GM12878 (cell line): ENCODE data around the gene FOXK1. TPM values are rescaled to one million over a fixed set of nuclear protein-coding genes. Genes with fewer than 3 reads are reported as not detected.

Source experiments
- ATAC-seq: fragments of 200-7000 bp; cut with Tn5 transposase; 3 replicates; pipeline ENCODE4 v1.9.1; 2020; ENCODE audit warnings: mild to moderate bottlenecking, moderate library complexity
- BruUV-seq: library from RNA; stranded (reverse); fragments of 400-500 nt; replicated peaks from 2 replicates; lab custom pipeline; 2021; lab: Mats Ljungman, UMichigan
- CTCF ChIA-PET: fragments of 300-600 bp; sonication (Branson Sonifier 250); formaldehyde crosslinking; extraction: SDS; loops from one replicate; lab custom pipeline; 2021; ENCODE audit warnings: inconsistent platforms; lab: Yijun Ruan, JAX
- POLR2A ChIA-PET: fragments of 350-600 bp; formaldehyde crosslinking; extraction: SDS; loops from one replicate; lab custom pipeline; 2021; ENCODE audit warnings: inconsistent platforms; lab: Charles Lee
- RAD21 ChIA-PET: fragments of 300-600 bp; sonication (Branson Sonifier 250); formaldehyde crosslinking; loops from one replicate; lab custom pipeline; 2023; ENCODE audit warnings: antibody characterized with exemption; ENCODE audit not compliant: unreplicated experiment; lab: Charles Lee
- SMC1A ChIA-PET: fragments of 300-600 bp; sonication (Branson Sonifier 250); formaldehyde crosslinking; loops from one replicate; lab custom pipeline; 2023; ENCODE audit not compliant: unreplicated experiment, uncharacterized antibody; lab: Charles Lee
- DNase-seq: peaks from one replicate; pipeline ENCODE4 v3.0.0-alpha.2; 2011; ENCODE audit warnings: low read depth, low spot score
- FAIRE-seq: peaks from 3 replicates; lab custom pipeline; 2011; peaks lifted over from hg19 to GRCh38; lab: Jason Lieb, UNC
- H2AFZ ChIP-seq: 2 replicates; pipeline ENCODE4 v1.6.0; 2011; ENCODE audit warnings: low read depth, low read length, control low read depth; ENCODE audit not compliant: control insufficient read depth
- H3K27ac ChIP-seq: 2 replicates; pipeline ENCODE4 v1.5.1; 2011; ENCODE audit warnings: control low read depth; ENCODE audit not compliant: control insufficient read depth, insufficient read depth
- H3K27me3 ChIP-seq, 2 experiments: replicated peaks in 1 of 2; 2 replicates each; pipeline versions ENCODE4 v1.6.0 to v1.6.1; 2011; ENCODE audit warnings: low read length in 1 of 2; ENCODE audit not compliant: control insufficient read depth in 2 of 2, insufficient read depth in 2 of 2
- H3K36me3 ChIP-seq, 2 experiments: 2 replicates each; pipeline ENCODE4 v1.5.1; 2011; ENCODE audit warnings: low read length in 1 of 2; ENCODE audit not compliant: control insufficient read depth in 2 of 2, insufficient read depth in 2 of 2
- H3K4me1 ChIP-seq: 2 replicates; pipeline ENCODE4 v1.6.1; 2011; ENCODE audit warnings: mild to moderate bottlenecking, low read length, moderate library complexity, mixed read lengths; ENCODE audit not compliant: control insufficient read depth, insufficient read depth
- H3K4me2 ChIP-seq: 2 replicates; pipeline ENCODE4 v1.6.0; 2011; ENCODE audit warnings: control low read depth; ENCODE audit not compliant: control insufficient read depth, insufficient read depth
- H3K4me3 ChIP-seq: fragments of 200-600 bp; sonication (generic); 2 replicates; pipeline ENCODE4 v1.5.1; 2016
- H3K79me2 ChIP-seq: 2 replicates; pipeline ENCODE4 v1.6.0; 2011; ENCODE audit warnings: low read length; ENCODE audit not compliant: control insufficient read depth, insufficient read depth
- H3K9ac ChIP-seq: 2 replicates; pipeline ENCODE4 v1.8.0; 2011; ENCODE audit warnings: low read length, control low read depth, mixed read lengths; ENCODE audit not compliant: control insufficient read depth, insufficient read depth
- H3K9me3 ChIP-seq: replicated peaks from 3 replicates; pipeline ENCODE4 v1.5.1; 2011; ENCODE audit warnings: mild to moderate bottlenecking, low read length; ENCODE audit not compliant: control insufficient read depth, insufficient read depth
- H4K20me1 ChIP-seq: 2 replicates; pipeline ENCODE4 v1.6.0; 2011; ENCODE audit not compliant: control insufficient read depth, insufficient read depth
- ATF7 ChIP-seq: fragments of 450-650 bp; IDR thresholded peaks from 2 replicates; pipeline ENCODE4 v1.6.1; 2016; ENCODE audit warnings: low read depth, mild to moderate bottlenecking
- CBX5 ChIP-seq: sonication (generic); IDR thresholded peaks from 2 replicates; pipeline ENCODE4 v1.6.1; 2016; ENCODE audit warnings: low read depth, moderate library complexity, mild to moderate bottlenecking, inconsistent platforms
- DPF2 ChIP-seq: fragments of 450-650 bp; IDR thresholded peaks from 2 replicates; pipeline ENCODE4 v1.6.1; 2017; ENCODE audit warnings: mild to moderate bottlenecking
- FOXK2 ChIP-seq: fragments of 450-650 bp; IDR thresholded peaks from 2 replicates; pipeline ENCODE4 v1.6.1; 2017; ENCODE audit warnings: mild to moderate bottlenecking, moderate library complexity
- KAT2A ChIP-seq: conservative IDR thresholded peaks from 2 replicates; pipeline ENCODE4 v1.6.1; 2011; ENCODE audit warnings: low read depth, low read length; ENCODE audit not compliant: control insufficient read depth
- KDM1A ChIP-seq: fragments of 200-600 bp; sonication (generic); IDR thresholded peaks from 2 replicates; pipeline ENCODE4 v1.6.1; 2016; ENCODE audit warnings: borderline replicate concordance
- LARP7 ChIP-seq: fragments of 450-650 bp; IDR thresholded peaks from 2 replicates; pipeline ENCODE4 v1.6.1; 2017; ENCODE audit warnings: mild to moderate bottlenecking
- STAT1 ChIP-seq: fragments of 450-650 bp; conservative IDR thresholded peaks from 2 replicates; pipeline ENCODE4 v1.6.1; 2014; ENCODE audit warnings: antibody characterized with exemption, mild to moderate bottlenecking
- ZBED1 ChIP-seq: IDR thresholded peaks from 2 replicates; pipeline ENCODE4 v1.6.1; 2016; ENCODE audit warnings: borderline replicate concordance
- ZNF622 ChIP-seq: fragments of 450-650 bp; IDR thresholded peaks from 2 replicates; pipeline ENCODE4 v1.6.1; 2017; ENCODE audit warnings: mild to moderate bottlenecking, inconsistent platforms
- WGBS: methylation state at CpG from one replicate; pipeline ENCODE4 v1.1.6; 2016; ENCODE audit warnings: low lambda C conversion rate; ENCODE audit not compliant: insufficient replicate concordance, insufficient coverage; ENCODE audit errors: missing lambda C conversion rate; 5-methylcytosine and 5-hydroxymethylcytosine counted together
- in situ Hi-C: fragments of 300-500 bp; cut with MboI; formaldehyde crosslinking; loops from 9 replicates; pipeline ENCODE4 v1.14.3; 2018; ENCODE audit warnings: mixed read lengths
- intact Hi-C: fragments of 100-400 bp; cut with micrococcal nuclease; formaldehyde crosslinking; loops from one replicate; pipeline ENCODE4 v1.14.2; 2022; ENCODE audit not compliant: unreplicated experiment
- polyA plus RNA-seq, 11 experiments: library from polyadenylated mRNA; depleted of rRNA in 4 of 11; unstranded in 6 of 11; stranded (reverse) in 5 of 11; fragments of >200 nt; fragmentation: Nextera tagmentation in 4 of 11; fragmentation: Illumina TruSeq in 1 of 11; extraction: Ambion mirVana in 4 of 11; extraction: Trizol in 1 of 11; gene quantifications; 1 replicate in 1 of 11; 2 replicates in 10 of 11; pipeline versions ENCODE4 v1.2.1 to v1.2.3, GENCODE V29; 2011 to 2016; ENCODE audit warnings: inconsistent platforms in 2 of 11, missing spikeins in 2 of 11, low read depth in 1 of 11
- total RNA-seq, 4 experiments: library from RNA; depleted of rRNA in 3 of 4; stranded (reverse); fragments of >200 nt in 3 of 4; fragmentation: Illumina TruSeq in 1 of 4; extraction: Trizol in 1 of 4; gene quantifications; 2 replicates each; pipeline versions ENCODE4 v1.2.1 to v1.2.3, GENCODE V29; 2013 to 2021
- TF ChIP-seq, protein P1 (sequence below): fragments of 450-650 bp; IDR thresholded peaks from 2 replicates; pipeline ENCODE4 v1.6.1; 2017; ENCODE audit warnings: borderline replicate concordance
- TF ChIP-seq, protein P2 (sequence below): IDR thresholded peaks from 2 replicates; pipeline ENCODE4 v1.6.1; 2011; ENCODE audit warnings: low read depth, low read length, improper control_type of control experiment, borderline replicate concordance
- TF ChIP-seq, protein P3 (sequence below): fragments of 450-650 bp; IDR thresholded peaks from 2 replicates; pipeline ENCODE4 v1.6.1; 2016; ENCODE audit warnings: mild to moderate bottlenecking
- TF ChIP-seq, protein P4 (sequence below): IDR thresholded peaks from 2 replicates; pipeline ENCODE4 v1.6.1; 2012; ENCODE audit warnings: low read length, inconsistent platforms

Gene FOXK1
- total and polyA plus RNA-seq, 10 of the 15 experiments (the other 5 are each of a cell fraction or from before 2014, with no cell fraction given) = 0.24 to 31.8 (median 4.5) TPM

DNA sequence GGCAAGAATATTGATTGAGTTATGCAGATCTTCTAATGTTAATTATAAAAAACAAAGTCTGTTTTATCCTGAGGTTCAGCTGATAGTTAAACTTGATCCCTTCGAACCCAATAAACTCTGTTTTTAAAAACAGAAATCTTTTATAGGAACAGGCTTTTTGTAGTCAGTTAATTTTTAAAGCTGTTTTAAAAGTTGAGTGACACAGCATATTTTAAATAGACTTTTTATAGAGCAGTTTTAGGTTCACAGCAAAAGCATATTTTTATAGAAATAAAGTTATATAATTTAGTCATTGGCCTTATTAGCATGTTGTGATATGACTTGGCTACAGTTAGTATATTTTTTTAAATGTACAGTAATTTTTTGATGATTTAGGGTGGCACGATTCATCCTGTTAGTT lies 11.1 kb downstream of the FOXK1 start:
- POLR2A ChIA-PET = interaction anchor here (0.8 to 1.3 kb wide), 2 partner anchors 10 to 20 kb away, joined by 3 to 6 read pairs; no protein-coding TSS in a partner anchor
- Histone ChIP-seq H2AFZ (no peak overlapping the region), H3K4me3 (no peak overlapping the region)
- TF ChIP-seq, protein P1, sequence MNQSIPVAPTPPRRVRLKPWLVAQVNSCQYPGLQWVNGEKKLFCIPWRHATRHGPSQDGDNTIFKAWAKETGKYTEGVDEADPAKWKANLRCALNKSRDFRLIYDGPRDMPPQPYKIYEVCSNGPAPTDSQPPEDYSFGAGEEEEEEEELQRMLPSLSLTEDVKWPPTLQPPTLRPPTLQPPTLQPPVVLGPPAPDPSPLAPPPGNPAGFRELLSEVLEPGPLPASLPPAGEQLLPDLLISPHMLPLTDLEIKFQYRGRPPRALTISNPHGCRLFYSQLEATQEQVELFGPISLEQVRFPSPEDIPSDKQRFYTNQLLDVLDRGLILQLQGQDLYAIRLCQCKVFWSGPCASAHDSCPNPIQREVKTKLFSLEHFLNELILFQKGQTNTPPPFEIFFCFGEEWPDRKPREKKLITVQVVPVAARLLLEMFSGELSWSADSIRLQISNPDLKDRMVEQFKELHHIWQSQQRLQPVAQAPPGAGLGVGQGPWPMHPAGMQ = no peak
- TF ChIP-seq, all 136 proteins: peak for 0
- ATAC-seq = no peak
- H4K20me1 ChIP-seq = no peaks in the 10 kb centered on the region
- peaks cover 16% of the 10 kb centered on the region for H3K4me1 ChIP-seq
- ChIA-PET SMC1A (no interaction called here), CTCF (interaction anchor here (0.6 to 2.2 kb wide), 3 partner anchors 19 to 102 kb away, joined by 3 to 7 read pairs (median 3); no protein-coding TSS in a partner anchor), RAD21 (no interaction called here)
- H3K79me2 ChIP-seq = peaks cover 65% of the 10 kb centered on the region
- H3K27me3 ChIP-seq = no peaks in the 10 kb centered on the region
- H3K36me3 ChIP-seq = peaks cover 0 to 6% of the 10 kb centered on the region in 2 experiments; a peak in 2 of 4 replicates
- DNase-seq = no peak
- in situ Hi-C loops (no loop called here), intact Hi-C loops (no loop called here)
- 0% methylated on average over 2 of the region's 2 CpGs for WGBS
- no peak overlapping the region for H3K27ac ChIP-seq
- BruUV-seq = no TSS peak
- H3K4me2 ChIP-seq = no peak overlapping the region
- H3K9ac ChIP-seq = no peak overlapping the region
- H3K9me3 ChIP-seq = no peaks in the 10 kb centered on the region
- FAIRE-seq = no peak

DNA sequence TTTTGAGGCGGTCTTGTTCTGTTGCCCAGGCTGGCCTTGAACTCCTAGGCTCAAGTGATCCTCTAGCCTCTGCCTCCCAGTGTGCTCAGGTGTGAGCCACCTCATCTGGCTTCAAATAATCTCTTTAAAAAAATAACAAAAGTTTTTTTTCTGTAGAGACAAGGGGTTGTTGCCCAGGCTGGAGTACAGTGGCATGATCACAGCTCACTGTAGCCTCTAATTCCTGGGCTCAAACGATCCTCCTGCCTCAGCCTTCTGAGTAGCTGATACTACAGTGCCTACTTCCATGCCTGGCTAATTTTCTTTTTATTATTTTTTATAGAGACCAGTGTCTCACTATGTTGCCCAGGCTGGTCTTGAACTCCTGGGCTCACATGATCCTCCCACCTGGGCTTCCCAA lies 11.7 kb downstream of the FOXK1 start:
- Histone ChIP-seq H3K79me2 (peaks cover 60% of the 10 kb centered on the region), H4K20me1 (no peaks in the 10 kb centered on the region), H3K27me3 (no peaks in the 10 kb centered on the region), H3K9me3 (no peaks in the 10 kb centered on the region), H3K4me2 (no peak overlapping the region), H3K27ac (0 out of 2 replicates have a peak overlapping the region, but pooled peaks have one; percentile 11), H3K36me3 (peaks cover 0 to 6% of the 10 kb centered on the region in 2 experiments; a peak in 2 of 4 replicates), H3K9ac (no peak overlapping the region), H2AFZ (no peak overlapping the region), H3K4me1 (peaks cover 13% of the 10 kb centered on the region), H3K4me3 (no peak overlapping the region)
- ATAC-seq (no peak), FAIRE-seq (no peak), DNase-seq (no peak)
- ChIA-PET POLR2A (no interaction called here), SMC1A (no interaction called here), RAD21 (no interaction called here), CTCF (interaction anchor here (1.0 to 2.2 kb wide), 2 partner anchors 19 to 26 kb away, joined by 3 to 7 read pairs; no protein-coding TSS in a partner anchor)
- 0% methylated on average over 2 of the region's 2 CpGs for WGBS
- in situ Hi-C loops = no loop called here
- BruUV-seq = no TSS peak
- intact Hi-C loops = no loop called here
- TF ChIP-seq FOXK2 (no peak), ATF7 (no peak), CBX5 (no peak), KDM1A (no peak), KAT2A (no peak), STAT1 (no peak), ZBED1 (no peak), DPF2 (no peak), LARP7 (no peak), ZNF622 (no peak)
- TF ChIP-seq, protein P2, sequence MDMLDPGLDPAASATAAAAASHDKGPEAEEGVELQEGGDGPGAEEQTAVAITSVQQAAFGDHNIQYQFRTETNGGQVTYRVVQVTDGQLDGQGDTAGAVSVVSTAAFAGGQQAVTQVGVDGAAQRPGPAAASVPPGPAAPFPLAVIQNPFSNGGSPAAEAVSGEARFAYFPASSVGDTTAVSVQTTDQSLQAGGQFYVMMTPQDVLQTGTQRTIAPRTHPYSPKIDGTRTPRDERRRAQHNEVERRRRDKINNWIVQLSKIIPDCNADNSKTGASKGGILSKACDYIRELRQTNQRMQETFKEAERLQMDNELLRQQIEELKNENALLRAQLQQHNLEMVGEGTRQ = no peak
- TF ChIP-seq, protein P3, sequence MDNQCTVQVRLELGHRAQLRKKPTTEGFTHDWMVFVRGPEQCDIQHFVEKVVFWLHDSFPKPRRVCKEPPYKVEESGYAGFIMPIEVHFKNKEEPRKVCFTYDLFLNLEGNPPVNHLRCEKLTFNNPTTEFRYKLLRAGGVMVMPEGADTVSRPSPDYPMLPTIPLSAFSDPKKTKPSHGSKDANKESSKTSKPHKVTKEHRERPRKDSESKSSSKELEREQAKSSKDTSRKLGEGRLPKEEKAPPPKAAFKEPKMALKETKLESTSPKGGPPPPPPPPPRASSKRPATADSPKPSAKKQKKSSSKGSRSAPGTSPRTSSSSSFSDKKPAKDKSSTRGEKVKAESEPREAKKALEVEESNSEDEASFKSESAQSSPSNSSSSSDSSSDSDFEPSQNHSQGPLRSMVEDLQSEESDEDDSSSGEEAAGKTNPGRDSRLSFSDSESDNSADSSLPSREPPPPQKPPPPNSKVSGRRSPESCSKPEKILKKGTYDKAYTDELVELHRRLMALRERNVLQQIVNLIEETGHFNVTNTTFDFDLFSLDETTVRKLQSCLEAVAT = no peak
- TF ChIP-seq, protein P4, sequence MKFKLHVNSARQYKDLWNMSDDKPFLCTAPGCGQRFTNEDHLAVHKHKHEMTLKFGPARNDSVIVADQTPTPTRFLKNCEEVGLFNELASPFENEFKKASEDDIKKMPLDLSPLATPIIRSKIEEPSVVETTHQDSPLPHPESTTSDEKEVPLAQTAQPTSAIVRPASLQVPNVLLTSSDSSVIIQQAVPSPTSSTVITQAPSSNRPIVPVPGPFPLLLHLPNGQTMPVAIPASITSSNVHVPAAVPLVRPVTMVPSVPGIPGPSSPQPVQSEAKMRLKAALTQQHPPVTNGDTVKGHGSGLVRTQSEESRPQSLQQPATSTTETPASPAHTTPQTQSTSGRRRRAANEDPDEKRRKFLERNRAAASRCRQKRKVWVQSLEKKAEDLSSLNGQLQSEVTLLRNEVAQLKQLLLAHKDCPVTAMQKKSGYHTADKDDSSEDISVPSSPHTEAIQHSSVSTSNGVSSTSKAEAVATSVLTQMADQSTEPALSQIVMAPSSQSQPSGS = no peak
